Frontal cortex (tissue), 4 donors: ENCODE measurements around the gene GNB5. TPM values are rescaled to one million over a fixed set of nuclear protein-coding genes. Genes with fewer than 3 reads are reported as not detected.
A peak's percentile ranks its signal among the peaks of the same experiment; 100 is the strongest.

Source experiments
- DNase-seq, 2 donors: peaks; one replicate each; pipeline ENCODE4 v3.0.0; 2012; ENCODE audit warnings: low spot score in 2 of 2
- FAIRE-seq: peaks from 2 replicates; lab custom pipeline; 2012; peaks lifted over from hg19 to GRCh38; lab: Jason Lieb, UNC
- total RNA-seq: library from RNA; depleted of rRNA; stranded (reverse); fragments of >200 nt; gene quantifications from one replicate; pipeline ENCODE4 v1.2.3, GENCODE V29; 2014
- donor health status: control.
- donor health status: control.
- donor health status: control.

The GNB5 gene
- total RNA-seq, 1 donor from 2014 or later, result 34.2 TPM

- FAIRE-seq, result no peak
These were observed 41.0 kb downstream of the GNB5 start for GRCh38 chr15:52150043-52150825.

GRCh38 chr15:52148403-52148802 is 42.8 kb downstream of the GNB5 start:
- FAIRE-seq (no peak), DNase-seq (no peak)

More at GRCh38 chr15:52150043-52150825, 41.0 kb downstream of the GNB5 start:
- no peak for DNase-seq

GRCh38 chr15:52146776-52147175 is 44.4 kb downstream of the GNB5 start:
- DNase-seq, result no peak
- no peak for FAIRE-seq

GRCh38 chr15:52146261-52146660 is 44.9 kb downstream of the GNB5 start:
- DNase-seq, result no peak
- no peak for FAIRE-seq

GRCh38 chr15:52144656-52145178 is 46.5 kb downstream of the GNB5 start:
- no peak for FAIRE-seq
- no peak for DNase-seq

GRCh38 chr15:52143873-52144272 is 47.3 kb downstream of the GNB5 start:
- FAIRE-seq (no peak), DNase-seq (no peak)

GRCh38 chr15:52140646-52141045 is 50.5 kb downstream of the GNB5 start:
- no peak for DNase-seq
- FAIRE-seq, result no peak

- FAIRE-seq (no peak), DNase-seq (peak; percentile 41 to 67)
These were observed 51.4 kb downstream of the GNB5 start for GRCh38 chr15:52139599-52140462.

- FAIRE-seq (no peak), DNase-seq (no peak)
These were observed 53.5 kb downstream of the GNB5 start for GRCh38 chr15:52137432-52138357.

GRCh38 chr15:52136442-52136980 is 54.7 kb downstream of the GNB5 start:
- no peak for FAIRE-seq
- no peak for DNase-seq

GRCh38 chr15:52134502-52135144 is 56.6 kb downstream of the GNB5 start:
- no peak for FAIRE-seq

GRCh38 chr15:52133510-52134220 is 57.5 kb downstream of the GNB5 start:
- DNase-seq (no peak), FAIRE-seq (no peak)

More at GRCh38 chr15:52134502-52135144, 56.6 kb downstream of the GNB5 start:
- DNase-seq, result no peak

GRCh38 chr15:52132066-52132465 is 59.1 kb downstream of the GNB5 start:
- DNase-seq, result no peak
- FAIRE-seq, result no peak

GRCh38 chr15:52128568-52128967 is 62.6 kb downstream of the GNB5 start:
- DNase-seq (no peak), FAIRE-seq (no peak)

GRCh38 chr15:52124270-52124880 is 66.8 kb downstream of the GNB5 start:
- no peak for FAIRE-seq
- DNase-seq, result no peak

GRCh38 chr15:52121896-52122295 is 69.3 kb downstream of the GNB5 start:
- DNase-seq (no peak), FAIRE-seq (no peak)

- DNase-seq (no peak), FAIRE-seq (no peak)
These were observed 70.2 kb downstream of the GNB5 start for GRCh38 chr15:52121006-52121405.

GRCh38 chr15:52120488-52120887 is 70.7 kb downstream of the GNB5 start:
- no peak for FAIRE-seq
- DNase-seq, result no peak
